Measurements from ENCODE around the gene EHMT2.
A peak's percentile ranks its signal among the peaks of the same experiment; 100 is the strongest.

Gene EHMT2

GRCh38 chr6:31888276-31889258, 8.9 kb downstream of the EHMT2 start:
- DNase-seq, result peak in 1 of 2 donors; percentile 20

GRCh38 chr6:31887173-31888007, 10.1 kb downstream of the EHMT2 start:
- DNase-seq, result no peak

- no peak for DNase-seq
Observed at GRCh38 chr6:31886541-31886991, 10.9 kb downstream of the EHMT2 start.

GRCh38 chr6:31884528-31885035, 12.9 kb downstream of the EHMT2 start:
- DNase-seq, result no peak

- DNase-seq, result no peak
Observed at GRCh38 chr6:31883676-31884075, 13.8 kb downstream of the EHMT2 start.

- DNase-seq, result no peak
Observed at GRCh38 chr6:31882344-31882743, 15.2 kb downstream of the EHMT2 start.

GRCh38 chr6:31881136-31881859, 16.2 kb downstream of the EHMT2 start:
- peak in 1 of 2 donors; percentile 28 for DNase-seq

GRCh38 chr6:31880616-31881015, 16.9 kb downstream of the EHMT2 start:
- DNase-seq, result no peak

- DNase-seq, result no peak
Observed at GRCh38 chr6:31879901-31880300, 17.6 kb downstream of the EHMT2 start.

- no peak for DNase-seq
Observed at GRCh38 chr6:31879143-31879542, 18.4 kb downstream of the EHMT2 start.

- DNase-seq, result no peak
Observed at GRCh38 chr6:31878726-31879125, 18.8 kb downstream of the EHMT2 start, which contains the start of gene SLC44A4. Gene SLC44A4, minus strand, starts transcription at chr6:31878997. Its CDS starts 17 bp downstream, at chr6:31878980.

- no peak for DNase-seq
Observed at GRCh38 chr6:31878222-31878621, 19.3 kb downstream of the EHMT2 start.

- DNase-seq, result no peak
Observed at GRCh38 chr6:31877651-31878161, 19.8 kb downstream of the EHMT2 start.

- no peak for DNase-seq
Observed at GRCh38 chr6:31877125-31877650, 20.3 kb downstream of the EHMT2 start.

GRCh38 chr6:31876357-31876756, 21.1 kb downstream of the EHMT2 start:
- no peak for DNase-seq

- DNase-seq, result no peak
Observed at GRCh38 chr6:31875877-31876276, 21.6 kb downstream of the EHMT2 start.

- DNase-seq, result no peak
Observed at GRCh38 chr6:31874836-31875572, 22.5 kb downstream of the EHMT2 start.

- DNase-seq, result no peak
Observed at GRCh38 chr6:31874084-31874670, 23.3 kb downstream of the EHMT2 start.

GRCh38 chr6:31871046-31871659, 26.3 kb downstream of the EHMT2 start:
- DNase-seq, result no peak

- DNase-seq, result no peak
Observed at GRCh38 chr6:31870385-31870921, 27.0 kb downstream of the EHMT2 start.
